HG02840 (cell line): ENCODE results near the gene SRGAP2B.
A peak's percentile ranks its signal among the peaks of the same experiment; 100 is the strongest.
"Not testable (repeated sequence)": the region's sequence is repeated elsewhere in the genome, so short reads cannot be mapped to it uniquely, and the experiment has no call there.

Experiments used
- ATAC-seq: cut with Tn5 transposase; IDR thresholded peaks from one replicate; pipeline ENCODE4 v1.9.1; 2021; ENCODE audit warnings: mild to moderate bottlenecking, moderate library complexity, moderate number of reproducible peaks; ENCODE audit not compliant: unreplicated experiment, low FRiP score

SRGAP2B gene

GRCh38 chr1:145095284-145096057, at the start of gene SRGAP2B, which contains the start of gene FAM72D:
Gene SRGAP2B, minus strand, starts transcription at chr1:145095328. Its CDS starts 2,427 bp downstream, at chr1:145092901.
Gene FAM72D, plus strand, starts transcription at chr1:145095974. Its CDS starts 874 bp downstream, at chr1:145096848.
- ATAC-seq: peak; percentile 91

DNA sequence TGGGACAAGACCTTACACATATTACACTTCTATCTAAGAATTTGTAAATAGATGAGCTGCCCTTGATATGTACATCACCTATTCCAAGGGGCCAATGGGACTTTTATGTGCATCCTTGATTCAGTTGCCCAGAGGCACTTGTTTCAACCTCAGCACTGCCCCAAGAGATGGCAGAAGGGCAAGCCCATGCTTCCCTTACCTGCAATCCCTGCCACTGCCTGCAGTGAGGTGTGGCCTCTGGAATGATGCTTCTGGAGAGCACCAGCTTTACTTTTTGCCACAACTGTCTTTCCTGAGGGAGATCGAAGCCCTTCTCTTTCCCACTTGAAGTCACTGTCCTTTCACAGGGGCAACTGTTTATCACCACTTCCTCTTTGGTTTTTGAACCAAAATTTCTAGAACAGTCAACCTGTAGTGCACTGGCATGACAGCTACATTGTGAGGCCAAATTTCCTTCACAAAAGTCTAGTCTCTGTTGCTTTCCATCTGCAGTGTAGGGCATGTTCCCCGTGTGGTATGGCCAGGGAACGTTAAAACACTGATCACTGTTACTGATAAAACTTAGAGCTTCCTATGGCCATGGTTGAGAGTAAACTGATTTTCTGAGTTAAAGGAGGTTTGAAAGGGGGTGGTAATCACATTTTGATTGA, 49.3 kb upstream of the SRGAP2B start:
- not testable (repeated sequence) for ATAC-seq

DNA sequence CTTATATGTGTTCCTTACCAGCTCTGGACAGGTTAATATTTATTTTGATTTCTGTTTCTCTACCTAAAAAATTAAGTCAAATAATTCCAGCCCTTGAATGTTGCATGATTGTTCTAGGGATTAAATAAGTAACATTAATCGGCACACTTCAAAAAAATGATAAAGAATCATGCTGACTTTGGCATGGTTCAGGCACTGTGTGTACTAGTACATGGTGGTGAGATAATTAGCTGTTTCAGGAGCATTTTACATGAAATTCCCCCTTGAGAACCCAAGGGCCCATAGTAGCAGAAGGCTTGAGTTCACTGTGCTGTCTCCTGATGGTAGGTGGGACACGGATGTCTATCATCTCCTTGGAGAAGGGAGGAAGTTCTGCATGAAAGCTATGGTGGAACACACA, 45.4 kb upstream of the SRGAP2B start:
- ATAC-seq: not testable (repeated sequence)

- not testable (repeated sequence) for ATAC-seq
These were observed 39.3 kb upstream of the SRGAP2B start for GRCh38 chr1:145134476-145134875.

- not testable (repeated sequence) for ATAC-seq
These were observed 33.8 kb upstream of the SRGAP2B start for GRCh38 chr1:145128697-145129469.

DNA sequence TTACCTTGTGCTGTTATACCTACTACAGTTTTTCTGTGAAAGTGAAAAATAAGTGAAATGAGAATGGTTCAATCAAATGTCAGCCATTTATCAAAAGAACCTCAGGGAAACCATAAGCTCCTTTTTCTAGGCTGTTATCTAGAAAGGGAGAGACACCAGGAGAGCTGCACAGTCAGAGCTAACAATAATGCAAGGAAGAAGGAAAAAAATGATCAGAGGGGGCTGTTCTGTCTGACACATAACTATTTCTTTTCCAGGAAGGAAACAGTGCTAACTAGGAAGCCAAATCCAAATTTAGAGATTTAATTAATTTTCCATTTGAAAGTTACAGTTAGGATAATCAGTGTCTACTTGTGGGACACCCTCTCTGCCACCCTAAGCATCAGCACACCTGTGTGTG, 32.0 kb upstream of the SRGAP2B start:
- ATAC-seq: not testable (repeated sequence)

GRCh38 chr1:145125112-145125511, 30.0 kb upstream of the SRGAP2B start:
- not testable (repeated sequence) for ATAC-seq

DNA sequence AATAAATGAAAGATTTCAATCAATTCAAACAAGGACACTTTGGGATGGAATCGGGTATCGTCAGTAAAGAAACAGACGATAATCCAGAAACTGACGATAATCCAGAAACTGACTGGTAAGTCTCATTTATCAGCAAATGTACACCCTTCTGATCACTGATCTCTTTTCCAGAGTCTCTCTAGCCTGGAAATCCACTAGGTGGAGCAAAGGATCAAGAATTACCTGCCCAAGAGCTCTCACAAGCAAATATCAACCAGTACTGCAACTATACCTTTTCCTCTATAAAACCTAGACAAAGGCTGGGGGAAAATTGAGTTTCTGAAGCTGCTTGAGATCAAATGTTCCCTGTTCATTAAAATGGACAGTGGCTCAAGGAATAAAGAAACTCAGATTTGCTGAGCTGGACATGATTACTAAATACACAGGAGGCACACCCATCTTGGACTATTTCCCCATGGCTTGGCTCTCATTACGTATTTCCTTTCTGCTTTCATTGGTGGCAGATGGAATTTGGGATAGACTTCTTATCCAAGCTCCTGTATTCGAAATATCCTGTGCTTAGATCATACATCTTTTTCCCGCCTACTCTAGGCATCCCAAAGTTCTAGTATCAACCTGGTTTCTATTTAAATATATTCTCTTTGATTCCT, 29.0 kb upstream of the SRGAP2B start:
- not testable (repeated sequence) for ATAC-seq

GRCh38 chr1:145123062-145123395, 27.9 kb upstream of the SRGAP2B start:
- not testable (repeated sequence) for ATAC-seq

DNA sequence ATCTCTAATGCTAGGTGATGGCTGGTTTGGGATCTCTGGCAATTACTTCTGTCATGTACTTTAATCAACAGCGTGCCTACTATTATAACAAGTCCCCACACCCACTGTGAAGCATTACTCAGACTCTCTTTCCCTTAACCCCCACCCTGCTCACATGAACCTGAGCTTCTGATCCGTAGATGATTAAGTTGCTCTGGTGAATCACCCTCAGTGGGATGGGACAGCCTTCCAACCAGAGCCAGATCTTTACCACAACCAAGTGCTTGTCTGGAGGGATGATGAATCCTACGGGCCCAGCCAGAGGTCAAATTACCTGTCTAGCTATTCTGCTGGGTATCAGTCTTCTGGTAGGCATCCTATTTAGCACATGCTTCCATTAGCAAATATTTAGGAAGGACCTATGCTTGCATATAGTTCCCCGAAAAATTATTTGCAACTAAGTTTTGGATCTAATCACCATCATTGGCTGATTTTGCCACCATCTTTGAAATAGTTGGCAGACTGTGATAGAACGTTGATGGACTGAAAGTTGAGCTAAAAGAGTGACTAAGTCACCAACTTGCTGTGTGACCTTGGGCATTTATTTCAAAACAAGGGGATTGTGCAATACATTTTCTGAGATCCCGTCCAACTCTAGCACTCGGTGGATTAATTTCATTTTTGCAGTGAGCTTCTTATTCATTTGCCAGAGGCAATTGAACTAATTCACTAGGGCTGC, 27.4 kb upstream of the SRGAP2B start:
- ATAC-seq: not testable (repeated sequence)

GRCh38 chr1:145119842-145120241, 24.7 kb upstream of the SRGAP2B start:
- not testable (repeated sequence) for ATAC-seq

DNA sequence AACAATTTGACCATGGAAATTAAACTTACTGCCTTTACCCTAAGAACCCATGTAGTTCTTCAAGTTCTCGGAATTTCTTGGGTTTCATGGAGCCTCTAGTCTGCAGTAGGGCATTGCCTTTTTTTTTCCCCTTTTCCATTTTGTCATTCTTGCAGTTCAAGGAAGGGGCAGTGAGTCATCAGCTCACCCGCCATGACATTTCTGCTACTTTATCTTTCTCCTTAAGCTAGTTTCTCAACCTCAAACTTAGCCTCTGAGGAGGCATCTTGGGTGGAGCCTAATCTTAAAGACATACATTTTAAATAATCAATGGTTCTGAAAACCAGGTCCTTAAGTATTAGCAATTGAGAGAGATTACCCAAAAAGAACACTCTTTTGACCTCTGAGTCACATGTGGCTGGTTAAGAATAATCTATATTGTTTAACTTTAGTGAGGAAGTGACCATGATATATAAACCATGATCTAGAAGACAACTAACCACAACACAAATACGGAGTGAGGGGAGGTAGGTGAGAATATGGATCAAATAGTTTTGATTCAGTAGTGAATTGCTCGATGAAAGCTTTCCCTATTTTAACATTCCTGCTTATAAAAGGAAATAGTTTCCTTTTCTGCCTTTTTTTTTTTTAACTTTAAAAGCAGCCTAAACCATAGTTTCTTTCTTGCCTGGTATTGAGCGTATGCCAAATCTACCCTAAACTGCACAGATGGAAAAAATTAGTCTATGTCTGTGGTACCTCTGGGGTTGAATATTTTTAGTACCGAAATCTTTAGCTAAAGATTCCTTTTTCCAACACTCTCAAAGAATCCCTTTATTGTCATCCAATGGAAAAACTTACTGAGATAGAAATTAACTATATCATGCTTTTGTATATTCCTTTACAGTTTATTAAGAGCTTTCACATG, 20.7 kb upstream of the SRGAP2B start:
- not testable (repeated sequence) for ATAC-seq

GRCh38 chr1:145114560-145115057, 19.5 kb upstream of the SRGAP2B start:
- not testable (repeated sequence) for ATAC-seq

- ATAC-seq: not testable (repeated sequence)
These were observed 17.6 kb upstream of the SRGAP2B start for GRCh38 chr1:145112703-145113102.

GRCh38 chr1:145111674-145112073, 16.5 kb upstream of the SRGAP2B start:
- not testable (repeated sequence) for ATAC-seq

DNA sequence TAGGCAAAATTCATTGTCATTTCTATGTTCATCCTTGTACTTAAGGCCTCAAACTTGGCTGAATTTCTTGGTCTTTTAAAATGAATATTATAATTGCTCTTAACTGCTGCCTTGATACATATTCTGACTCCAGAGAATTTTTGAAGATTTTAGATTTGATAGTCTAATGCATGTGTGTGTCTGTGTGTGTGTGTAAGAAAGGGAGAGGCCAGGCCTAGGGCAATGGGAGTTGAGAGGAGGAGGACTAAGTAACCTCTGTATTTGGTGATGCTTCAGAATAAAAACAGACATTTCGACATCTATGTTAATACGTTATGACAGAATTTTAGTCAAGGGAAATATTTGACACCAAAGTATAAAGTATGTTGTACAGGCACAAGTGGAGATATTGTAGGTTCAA, 8.2 kb upstream of the SRGAP2B start:
- not testable (repeated sequence) for ATAC-seq

- not testable (repeated sequence) for ATAC-seq
These were observed 6.6 kb upstream of the SRGAP2B start for GRCh38 chr1:145101725-145102124.

GRCh38 chr1:145094655-145095211, 395 bp downstream of the SRGAP2B start:
- ATAC-seq: peak; percentile 3
